ENCODE results near the gene FBLN2.

Gene FBLN2

GRCh38 chr3:13615019-13615528, 66.1 kb downstream of the FBLN2 start:
- WGBS (ENCODE audit: extremely low coverage, insufficient coverage, insufficient read length): no CpG with 5 or more reads among the region's 4 CpGs

GRCh38 chr3:13616359-13616758, 67.4 kb downstream of the FBLN2 start:
- H2AK5ac ChIP-seq (ENCODE audit: low read length): no peak overlapping the region
- no peak overlapping the region for H3K4ac ChIP-seq (ENCODE audit: low read depth, low read length)
- H3K27me3 ChIP-seq (ENCODE audit: insufficient read depth, low read length): no peaks in the 10 kb centered on the region
- no peaks in the 10 kb centered on the region for H3K79me1 ChIP-seq (ENCODE audit: low read length)
- no peak overlapping the region for H3K23ac ChIP-seq (ENCODE audit: low read length)
- no peaks in the 10 kb centered on the region for H3K79me2 ChIP-seq (ENCODE audit: control insufficient read depth, insufficient read depth, low read length, poor library complexity)
- H3K9me3 ChIP-seq (ENCODE audit: insufficient read depth, low read depth, low read length): peaks cover 10% of the 10 kb centered on the region
- H3K27ac ChIP-seq (ENCODE audit: low read depth, low read length): no peak overlapping the region
- H4K91ac ChIP-seq (ENCODE audit: low read depth, low read length): no peak overlapping the region
- H2AFZ ChIP-seq (ENCODE audit: insufficient read depth, low read length, poor library complexity): no peak overlapping the region
- no peak overlapping the region for H2BK12ac ChIP-seq (ENCODE audit: low read length)
- no CpG with 5 or more reads among the region's 7 CpGs for WGBS (ENCODE audit: extremely low coverage, insufficient coverage, insufficient read length)
- no peak overlapping the region for H3K14ac ChIP-seq (ENCODE audit: low read length)
- H4K8ac ChIP-seq (ENCODE audit: low read depth, low read length): no peak overlapping the region
- H4K12ac ChIP-seq (ENCODE audit: low read depth, low read length): no peak overlapping the region
- no peak overlapping the region for H3K4me2 ChIP-seq (ENCODE audit: low read length)
- no peak overlapping the region for H3K18ac ChIP-seq (ENCODE audit: low read length)
- H2BK5ac ChIP-seq (ENCODE audit: low read depth, low read length, poor library complexity): no peak overlapping the region
- no peaks in the 10 kb centered on the region for H3K4me1 ChIP-seq (ENCODE audit: control insufficient read depth in 1 of 2, insufficient read depth in 2 of 2, low read length in 2 of 2)
- no peak overlapping the region for H3K4me3 ChIP-seq (ENCODE audit: low read depth, low read length)
- no peak overlapping the region for H3K9ac ChIP-seq (ENCODE audit: low read length)
- H2BK120ac ChIP-seq (ENCODE audit: insufficient read depth, low read length, poor library complexity): no peak overlapping the region
- DNase-seq: no peak
- H3K36me3 ChIP-seq (ENCODE audit: control insufficient read depth in 1 of 2, insufficient read depth in 2 of 2, low read length in 2 of 2): no peaks in the 10 kb centered on the region

More at GRCh38 chr3:13615019-13615528, 66.1 kb downstream of the FBLN2 start:
- Histone ChIP-seq H3K9ac (ENCODE audit: low read length) (no peak overlapping the region), H3K4me1 (ENCODE audit: control insufficient read depth in 1 of 2, insufficient read depth in 2 of 2, low read length in 2 of 2) (no peaks in the 10 kb centered on the region), H3K4me3 (ENCODE audit: low read depth, low read length) (no peak overlapping the region), H4K91ac (ENCODE audit: low read depth, low read length) (no peak overlapping the region), H3K23ac (ENCODE audit: low read length) (no peak overlapping the region), H2AFZ (ENCODE audit: insufficient read depth, low read length, poor library complexity) (no peak overlapping the region), H3K27ac (ENCODE audit: low read depth, low read length) (no peak overlapping the region), H3K27me3 (ENCODE audit: insufficient read depth, low read length) (no peaks in the 10 kb centered on the region), H3K79me1 (ENCODE audit: low read length) (no peaks in the 10 kb centered on the region), H3K14ac (ENCODE audit: low read length) (no peak overlapping the region), H2BK5ac (ENCODE audit: low read depth, low read length, poor library complexity) (no peak overlapping the region), H3K9me3 (ENCODE audit: insufficient read depth, low read depth, low read length) (peaks cover 11% of the 10 kb centered on the region), H2BK12ac (ENCODE audit: low read length) (no peak overlapping the region), H4K8ac (ENCODE audit: low read depth, low read length) (no peak overlapping the region), H3K18ac (ENCODE audit: low read length) (no peak overlapping the region), H2AK5ac (ENCODE audit: low read length) (no peak overlapping the region), H3K79me2 (ENCODE audit: control insufficient read depth, insufficient read depth, low read length, poor library complexity) (no peaks in the 10 kb centered on the region), H2BK120ac (ENCODE audit: insufficient read depth, low read length, poor library complexity) (no peak overlapping the region), H3K4ac (ENCODE audit: low read depth, low read length) (no peak overlapping the region), H3K4me2 (ENCODE audit: low read length) (no peak overlapping the region), H3K36me3 (ENCODE audit: control insufficient read depth in 1 of 2, insufficient read depth in 2 of 2, low read length in 2 of 2) (no peaks in the 10 kb centered on the region), H4K12ac (ENCODE audit: low read depth, low read length) (no peak overlapping the region)
- DNase-seq: no peak

- Histone ChIP-seq H3K4me1 (ENCODE audit: control insufficient read depth in 1 of 2, insufficient read depth in 2 of 2, low read length in 2 of 2) (no peaks in the 10 kb centered on the region), H3K27me3 (ENCODE audit: insufficient read depth, low read length) (no peaks in the 10 kb centered on the region), H4K12ac (ENCODE audit: low read depth, low read length) (no peak overlapping the region), H3K9me3 (ENCODE audit: insufficient read depth, low read depth, low read length) (peaks cover 10% of the 10 kb centered on the region), H3K23ac (ENCODE audit: low read length) (no peak overlapping the region), H3K36me3 (ENCODE audit: control insufficient read depth in 1 of 2, insufficient read depth in 2 of 2, low read length in 2 of 2) (no peaks in the 10 kb centered on the region), H2BK120ac (ENCODE audit: insufficient read depth, low read length, poor library complexity) (no peak overlapping the region), H3K9ac (ENCODE audit: low read length) (no peak overlapping the region), H3K18ac (ENCODE audit: low read length) (no peak overlapping the region), H4K8ac (ENCODE audit: low read depth, low read length) (no peak overlapping the region), H2AFZ (ENCODE audit: insufficient read depth, low read length, poor library complexity) (no peak overlapping the region), H2BK12ac (ENCODE audit: low read length) (no peak overlapping the region), H3K27ac (ENCODE audit: low read depth, low read length) (no peak overlapping the region), H3K4ac (ENCODE audit: low read depth, low read length) (no peak overlapping the region), H3K79me1 (ENCODE audit: low read length) (no peaks in the 10 kb centered on the region), H4K91ac (ENCODE audit: low read depth, low read length) (no peak overlapping the region), H2AK5ac (ENCODE audit: low read length) (no peak overlapping the region), H2BK5ac (ENCODE audit: low read depth, low read length, poor library complexity) (no peak overlapping the region), H3K14ac (ENCODE audit: low read length) (no peak overlapping the region), H3K79me2 (ENCODE audit: control insufficient read depth, insufficient read depth, low read length, poor library complexity) (no peaks in the 10 kb centered on the region), H3K4me3 (ENCODE audit: low read depth, low read length) (no peak overlapping the region), H3K4me2 (ENCODE audit: low read length) (no peak overlapping the region)
- DNase-seq: no peak
- 100% methylated on average over 2 of the region's 3 CpGs for WGBS (ENCODE audit: extremely low coverage, insufficient coverage, insufficient read length)
Observed at GRCh38 chr3:13617097-13617738, 68.3 kb downstream of the FBLN2 start.

- H4K12ac ChIP-seq (ENCODE audit: low read depth, low read length): no peak overlapping the region
- H2BK5ac ChIP-seq (ENCODE audit: low read depth, low read length, poor library complexity): no peak overlapping the region
- no peak overlapping the region for H3K9ac ChIP-seq (ENCODE audit: low read length)
- H2AFZ ChIP-seq (ENCODE audit: insufficient read depth, low read length, poor library complexity): no peak overlapping the region
- no peaks in the 10 kb centered on the region for H3K79me2 ChIP-seq (ENCODE audit: control insufficient read depth, insufficient read depth, low read length, poor library complexity)
- DNase-seq: no peak
- no peak overlapping the region for H2AK5ac ChIP-seq (ENCODE audit: low read length)
- no peak overlapping the region for H3K4me2 ChIP-seq (ENCODE audit: low read length)
- H4K91ac ChIP-seq (ENCODE audit: low read depth, low read length): no peak overlapping the region
- no peak overlapping the region for H2BK120ac ChIP-seq (ENCODE audit: insufficient read depth, low read length, poor library complexity)
- H4K8ac ChIP-seq (ENCODE audit: low read depth, low read length): no peak overlapping the region
- peaks cover 10% of the 10 kb centered on the region for H3K9me3 ChIP-seq (ENCODE audit: insufficient read depth, low read depth, low read length)
- no peak overlapping the region for H3K4ac ChIP-seq (ENCODE audit: low read depth, low read length)
- no peak overlapping the region for H2BK12ac ChIP-seq (ENCODE audit: low read length)
- no peak overlapping the region for H3K23ac ChIP-seq (ENCODE audit: low read length)
- no peak overlapping the region for H3K27ac ChIP-seq (ENCODE audit: low read depth, low read length)
- H3K4me1 ChIP-seq (ENCODE audit: control insufficient read depth in 1 of 2, insufficient read depth in 2 of 2, low read length in 2 of 2): no peaks in the 10 kb centered on the region
- H3K36me3 ChIP-seq (ENCODE audit: control insufficient read depth in 1 of 2, insufficient read depth in 2 of 2, low read length in 2 of 2): no peaks in the 10 kb centered on the region
- no peaks in the 10 kb centered on the region for H3K79me1 ChIP-seq (ENCODE audit: low read length)
- H3K27me3 ChIP-seq (ENCODE audit: insufficient read depth, low read length): no peaks in the 10 kb centered on the region
- H3K14ac ChIP-seq (ENCODE audit: low read length): no peak overlapping the region
- H3K4me3 ChIP-seq (ENCODE audit: low read depth, low read length): no peak overlapping the region
- no CpG with 5 or more reads among the region's 10 CpGs for WGBS (ENCODE audit: extremely low coverage, insufficient coverage, insufficient read length)
- H3K18ac ChIP-seq (ENCODE audit: low read length): no peak overlapping the region
Observed at GRCh38 chr3:13617981-13618380, 69.1 kb downstream of the FBLN2 start.
